Hematopoietic multipotent progenitor cell treated with erythropoietin and hydrocortisone succinate and interleukin-3 and kit ligand, for 8 days (in vitro differentiated cells): ENCODE results near the gene MMP23B.
"Not testable (repeated sequence)": the region's sequence is repeated elsewhere in the genome, so short reads cannot be mapped to it uniquely, and the experiment has no call there.

Experiments used
- DNase-seq: peaks from one replicate; pipeline ENCODE4 v3.0.0-alpha.2; 2015

The MMP23B gene

DNA sequence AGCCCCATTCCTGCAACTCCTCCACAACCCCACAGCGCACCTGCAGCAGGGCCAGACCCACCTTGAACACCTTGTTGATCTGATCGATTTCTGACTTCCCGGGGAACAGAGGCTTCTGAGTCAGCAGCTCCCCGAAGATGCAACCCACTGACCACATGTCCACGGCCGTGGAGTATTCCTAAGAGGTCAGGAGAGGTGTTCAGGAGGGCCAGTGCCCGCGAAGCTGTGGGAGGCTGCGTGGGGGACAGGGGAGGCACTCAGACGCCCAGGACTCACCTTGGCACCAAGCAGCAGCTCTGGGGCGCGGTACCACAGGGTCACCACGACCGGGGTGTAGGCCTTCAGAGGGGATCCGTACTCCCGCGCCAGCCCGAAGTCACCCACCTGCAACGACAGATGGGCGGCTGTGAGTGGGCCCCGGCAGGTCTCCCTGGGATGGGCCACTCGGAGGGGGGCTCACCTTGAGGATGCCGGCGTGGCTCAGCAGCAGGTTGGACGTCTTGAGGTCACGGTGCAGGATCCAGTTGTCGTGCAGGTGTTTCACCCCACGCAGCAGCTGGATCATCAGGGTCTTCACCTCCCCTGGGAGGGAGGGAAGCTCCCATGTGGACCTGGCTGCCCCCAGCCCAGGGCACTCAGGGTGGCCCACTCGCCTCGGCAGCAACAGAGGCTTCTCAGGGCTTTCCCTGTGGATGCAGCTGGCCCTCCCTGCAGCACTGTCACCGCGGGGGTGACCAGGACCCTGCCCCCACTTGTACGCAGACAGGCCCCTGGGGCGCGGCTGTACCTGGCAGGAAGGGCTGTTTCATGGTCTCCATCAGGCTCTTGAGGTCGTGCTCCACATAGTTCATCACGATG is 4.9 kb downstream of the MMP23B start:
- not testable (repeated sequence) for DNase-seq

DNA sequence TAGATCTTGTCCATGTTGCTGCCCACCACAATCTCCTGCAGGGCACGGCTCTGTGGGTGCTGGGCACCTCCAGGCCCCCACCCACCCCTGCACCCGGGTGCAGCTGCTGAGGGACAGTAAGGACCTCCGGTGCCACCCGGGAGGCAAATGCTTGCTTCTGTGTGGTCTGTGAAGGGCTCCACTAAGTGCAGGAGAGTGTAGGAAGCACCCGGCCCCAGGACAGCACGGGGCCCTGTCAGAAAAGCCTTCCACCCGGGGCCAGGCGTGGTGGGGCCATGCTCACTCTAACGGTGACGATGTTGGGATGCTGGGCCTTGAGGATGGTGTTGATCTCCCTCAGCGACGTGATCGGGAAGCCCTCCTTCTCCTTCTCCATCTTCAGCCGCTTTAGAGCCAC is 5.5 kb downstream of the MMP23B start:
- not testable (repeated sequence) for DNase-seq

DNA sequence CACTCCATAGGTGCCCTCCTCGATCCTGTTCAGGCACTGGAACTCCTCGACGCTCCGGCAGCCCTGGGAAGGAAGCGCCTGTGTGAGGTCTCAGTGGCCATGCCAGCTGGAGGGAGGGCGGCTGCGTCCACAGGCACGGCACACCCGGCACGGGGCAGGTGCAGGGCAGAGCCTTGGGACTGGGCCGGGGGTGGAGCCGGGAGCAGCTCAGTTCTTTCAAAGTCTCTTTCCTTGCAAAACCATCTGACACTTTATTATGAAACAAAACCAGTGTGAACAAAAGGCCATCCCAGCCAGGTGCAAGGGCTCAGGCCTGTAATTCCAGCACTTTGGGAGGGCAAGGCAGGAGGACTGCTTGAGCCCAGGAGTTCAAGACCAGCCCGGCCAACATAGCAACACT is 6.6 kb downstream of the MMP23B start:
- DNase-seq = not testable (repeated sequence)

DNA sequence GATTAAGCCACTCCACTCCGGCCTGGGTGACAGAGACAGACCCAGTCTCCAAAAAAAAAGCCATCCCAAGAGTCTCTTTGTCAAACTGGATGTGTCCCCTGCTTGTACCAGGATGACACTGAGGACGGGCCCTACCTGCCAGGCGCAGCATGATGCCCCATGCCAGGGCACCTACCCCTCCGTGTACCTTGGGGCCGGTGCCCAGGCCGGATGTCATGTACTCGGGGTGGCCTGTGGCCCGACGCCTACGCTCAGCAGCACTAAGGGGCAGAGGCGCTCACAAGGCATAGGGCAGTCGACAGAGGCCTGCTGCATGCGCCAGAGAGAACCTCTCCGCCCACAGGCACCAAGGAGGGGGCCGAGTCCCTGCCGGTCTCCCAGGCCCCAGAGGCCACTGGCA is 7.4 kb downstream of the MMP23B start:
- not testable (repeated sequence) for DNase-seq

DNA sequence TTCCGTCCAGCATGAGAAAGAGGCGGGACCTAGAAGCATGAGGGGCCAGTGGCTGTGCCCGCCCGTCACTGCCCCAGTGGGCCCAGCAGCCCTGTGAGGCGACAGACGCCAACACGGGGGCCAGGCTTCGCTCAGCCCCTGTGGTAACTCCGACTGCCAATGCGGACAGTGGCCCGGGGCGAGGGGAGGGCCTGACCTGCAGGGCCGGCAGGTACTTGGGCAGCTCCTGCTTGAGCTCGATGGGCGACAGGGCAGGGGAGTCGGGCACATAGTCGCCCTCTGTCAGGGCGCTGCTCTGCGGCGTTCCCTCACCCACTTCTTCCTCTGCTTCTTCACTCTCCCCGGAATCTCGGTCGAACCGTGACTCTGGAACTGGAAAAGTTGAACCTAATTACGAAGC is 8.1 kb downstream of the MMP23B start:
- DNase-seq = not testable (repeated sequence)

DNA sequence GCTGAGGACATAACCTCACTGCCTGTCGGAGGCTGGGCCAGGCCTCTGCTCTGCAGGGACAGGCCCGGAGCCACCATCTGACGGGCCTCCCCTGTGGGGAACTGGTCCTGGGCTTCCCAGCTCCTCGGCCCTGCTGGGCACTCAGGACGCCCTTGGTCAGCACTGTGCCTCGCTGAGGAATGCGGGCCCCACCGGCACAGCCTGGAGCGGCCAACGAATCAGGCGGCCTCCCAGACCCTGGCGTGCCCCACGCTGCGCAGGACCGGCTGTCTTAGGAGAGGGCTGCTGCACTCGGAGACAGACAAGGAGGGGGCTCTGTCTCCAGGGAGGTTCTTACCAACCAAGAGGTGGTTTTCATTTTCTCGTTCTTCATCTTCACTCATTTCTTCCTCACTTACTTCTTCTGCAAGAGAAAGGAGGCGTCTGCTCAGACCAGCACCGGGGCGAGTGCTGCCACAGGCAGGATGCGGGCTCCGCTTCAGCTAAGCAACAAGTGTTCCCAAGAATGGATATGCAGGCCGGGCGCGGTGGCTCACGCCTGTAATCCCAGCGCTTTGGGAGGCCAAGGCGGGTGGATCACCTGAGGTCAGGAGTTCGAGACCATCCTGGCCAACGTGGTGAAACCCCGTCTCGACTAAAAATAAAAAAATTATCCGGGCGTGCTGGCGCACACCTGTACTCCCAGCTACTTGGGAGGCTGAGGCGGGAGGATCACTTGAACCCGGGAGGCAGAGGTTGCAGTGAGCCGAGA is 8.9 kb downstream of the MMP23B start:
- not testable (repeated sequence) for DNase-seq

DNA sequence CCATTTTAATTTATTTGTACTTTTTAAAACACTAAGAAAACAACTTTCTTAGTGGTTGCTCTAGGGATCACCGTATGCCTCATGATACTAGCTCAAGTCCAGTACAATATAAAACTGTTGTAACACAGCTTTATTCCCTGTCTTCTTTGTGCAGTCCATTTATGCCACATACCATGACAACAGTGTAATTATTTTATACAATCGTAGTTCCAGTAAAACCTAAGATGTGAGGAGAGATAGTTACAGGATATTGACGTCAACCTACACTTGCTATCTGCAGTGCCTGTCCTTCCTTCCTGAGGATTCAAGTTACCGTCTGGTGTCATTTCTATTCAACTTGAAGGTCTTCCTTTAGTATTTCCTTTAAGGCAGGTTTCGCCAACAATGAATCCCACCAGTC is 14.4 kb downstream of the MMP23B start:
- DNase-seq = not testable (repeated sequence)

DNA sequence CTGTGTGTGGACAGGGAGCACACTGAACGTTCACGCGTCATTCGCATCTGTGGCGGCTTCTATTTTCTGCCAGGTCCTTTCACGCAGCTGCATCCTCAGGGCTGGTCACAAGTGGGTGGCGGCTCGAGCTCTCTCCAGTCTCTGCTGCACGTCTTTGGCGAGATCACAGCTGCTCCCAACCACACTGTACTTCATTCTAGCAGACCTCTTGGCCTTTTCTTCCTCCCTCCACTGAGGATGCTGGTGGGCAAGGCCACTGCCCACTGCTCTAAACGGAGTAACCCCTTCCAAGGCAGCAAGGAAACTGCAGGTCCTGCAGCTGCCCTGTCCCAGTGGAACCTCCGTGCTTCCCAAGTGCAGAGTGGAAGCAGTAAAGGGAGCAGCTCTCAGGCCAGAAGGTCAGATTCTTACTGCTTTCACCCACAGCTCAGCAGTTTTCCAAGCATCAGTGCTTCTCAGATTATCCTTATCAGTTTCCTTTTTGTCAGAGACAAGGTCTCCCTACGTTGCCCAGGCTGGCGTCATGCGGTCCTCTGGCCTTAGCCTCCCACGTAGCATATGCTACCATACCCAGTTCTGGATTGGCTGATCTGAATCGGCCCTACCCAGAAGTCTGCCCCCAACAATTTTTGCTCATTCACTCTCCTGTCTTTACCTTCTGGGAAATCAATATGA is 15.7 kb downstream of the MMP23B start:
- peak; percentile 93 for DNase-seq

DNA sequence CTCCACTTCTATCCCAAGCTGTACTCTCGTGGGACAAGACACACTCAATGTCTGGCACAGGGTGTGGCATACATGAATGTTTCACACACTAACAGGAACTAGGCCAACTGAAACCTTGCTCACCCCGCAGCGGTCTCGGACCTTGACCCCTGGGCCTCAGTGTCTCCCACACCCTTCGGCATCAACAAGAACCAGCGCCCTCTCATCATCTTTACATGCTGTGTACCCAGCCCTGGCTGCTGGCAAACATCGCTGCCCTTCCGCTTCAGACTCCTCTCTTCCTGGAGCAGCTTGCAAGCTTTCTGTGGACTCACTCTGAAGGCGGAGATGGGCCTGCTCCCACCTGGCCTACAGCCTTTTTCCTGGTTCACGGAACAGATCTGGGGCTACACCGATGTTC is 16.3 kb downstream of the MMP23B start:
- not testable (repeated sequence) for DNase-seq

DNA sequence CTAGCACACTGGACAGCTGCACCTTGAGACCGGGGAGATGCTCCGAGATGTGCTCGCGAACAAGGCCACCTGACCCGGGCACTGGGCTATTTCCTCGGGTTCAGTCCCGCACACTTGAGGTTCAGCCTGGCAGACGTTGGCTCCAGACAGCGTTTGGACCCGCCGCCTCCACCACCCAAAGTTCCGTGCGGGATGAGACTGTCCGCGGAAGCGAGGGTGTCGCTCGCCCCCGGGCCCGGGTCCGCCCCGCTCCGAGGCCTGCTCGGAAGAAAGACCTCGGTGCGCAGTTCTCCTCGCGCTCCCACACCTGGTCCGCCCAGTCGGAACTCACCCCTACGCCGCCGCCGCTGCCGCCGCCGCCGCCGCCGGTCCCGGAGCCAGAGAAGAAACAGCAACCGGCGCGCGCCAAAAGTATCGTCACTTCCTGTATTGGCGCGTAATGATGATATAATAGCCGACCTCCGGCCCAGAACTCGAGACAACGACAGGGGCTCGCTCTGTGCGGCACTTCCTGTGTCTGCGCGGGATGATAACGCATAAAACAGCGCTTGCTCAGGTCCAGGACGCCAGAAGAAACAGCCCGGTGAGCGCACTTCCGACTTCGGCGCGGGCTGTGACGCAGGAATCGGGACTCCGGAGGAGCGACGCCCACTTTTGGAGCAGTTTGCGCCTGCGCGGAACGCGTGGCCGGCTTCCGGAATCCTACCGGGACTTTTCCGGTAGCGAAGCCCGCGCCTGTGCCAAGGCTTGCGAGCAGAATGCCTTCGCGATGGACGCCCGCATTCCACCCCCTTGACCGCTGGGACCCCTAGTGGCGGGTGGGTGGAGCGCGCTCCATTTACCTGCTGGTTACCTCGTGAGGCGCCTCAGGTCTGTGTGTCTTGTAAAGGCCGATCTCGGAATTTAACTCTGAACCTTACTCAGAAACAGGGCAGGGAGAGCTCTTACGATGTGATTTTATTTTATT is 26.9 kb downstream of the MMP23B start, which contains the start of gene CDK11B:
CDK11B (minus strand) TSS at position 422 of the 967 bp plus-strand sequence. CDS start 1,519 bp downstream, outside the sequence.
- peak; percentile 95 for DNase-seq

DNA sequence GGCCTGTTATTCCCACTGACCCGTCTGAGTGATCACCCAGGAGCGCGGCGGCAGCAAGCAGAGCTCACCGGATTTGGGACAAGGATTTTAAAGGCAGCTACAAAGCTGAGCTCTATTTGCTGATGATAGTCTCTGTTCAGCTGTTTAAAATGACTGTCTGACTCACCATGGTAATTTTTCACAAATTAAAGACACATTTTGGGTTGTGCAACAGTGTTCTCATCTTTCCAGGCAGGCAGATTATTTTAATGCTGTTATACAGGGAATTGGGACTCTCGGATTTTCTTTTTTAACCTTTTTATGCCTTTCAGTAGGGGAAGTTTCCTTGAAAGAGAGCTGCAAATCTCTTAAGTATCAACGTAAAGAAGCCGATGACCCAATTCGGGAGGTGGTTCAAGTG is 30.4 kb downstream of the MMP23B start:
- not testable (repeated sequence) for DNase-seq

DNA sequence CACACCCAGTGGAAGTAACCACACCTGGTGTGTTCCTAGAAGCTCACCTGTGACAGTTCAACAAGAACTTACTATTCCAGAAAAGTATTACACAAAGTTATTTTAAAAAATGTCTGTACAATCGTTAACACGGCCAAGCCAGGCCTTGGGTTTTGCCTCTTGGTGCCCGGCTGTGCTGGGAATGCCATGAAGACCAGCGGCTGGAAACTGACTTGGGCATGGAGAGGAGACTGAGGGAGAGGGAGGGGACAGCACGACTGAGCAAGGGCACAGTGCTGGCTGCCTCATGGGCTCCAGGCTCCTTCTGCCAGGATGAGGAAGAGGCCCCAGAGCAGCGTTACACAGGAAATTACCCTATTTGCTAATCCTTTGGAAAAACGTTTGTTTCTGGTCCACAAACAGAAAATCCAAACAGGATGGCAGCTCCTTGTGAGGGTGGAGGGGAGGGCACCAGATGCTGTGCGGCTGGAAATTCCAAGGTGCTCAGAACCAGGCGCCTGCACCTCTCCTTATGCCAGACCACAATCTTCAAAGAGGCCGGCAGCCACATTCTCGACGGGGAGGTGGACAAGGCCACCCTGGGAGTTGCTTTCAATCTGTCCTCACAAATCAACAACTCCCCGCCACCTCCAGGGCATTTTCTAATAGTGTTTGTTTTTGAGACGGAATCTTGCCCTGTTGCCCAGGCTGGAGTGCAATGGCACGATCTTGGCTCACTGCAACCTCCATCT is 31.0 kb downstream of the MMP23B start:
- DNase-seq = not testable (repeated sequence)

DNA sequence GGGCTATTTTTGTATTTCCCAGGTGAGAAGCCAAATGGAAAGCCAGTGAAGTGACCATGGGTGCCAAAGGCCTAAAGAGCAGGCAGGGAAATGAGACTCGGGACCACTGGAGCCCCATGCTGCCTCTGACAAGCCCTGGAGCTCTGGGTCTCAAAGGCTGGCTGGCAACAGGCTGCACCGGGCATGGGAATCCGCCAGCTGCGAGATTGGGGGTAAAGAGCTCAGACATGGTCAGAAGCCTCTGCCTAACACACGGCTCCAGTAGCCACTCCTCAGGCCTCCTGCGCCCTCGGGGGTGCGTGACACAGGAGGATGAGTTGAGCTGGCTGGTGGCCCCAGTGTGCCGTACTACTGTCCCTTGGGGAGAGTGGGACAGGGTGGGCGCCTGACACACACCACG is 32.3 kb downstream of the MMP23B start:
- DNase-seq = not testable (repeated sequence)

DNA sequence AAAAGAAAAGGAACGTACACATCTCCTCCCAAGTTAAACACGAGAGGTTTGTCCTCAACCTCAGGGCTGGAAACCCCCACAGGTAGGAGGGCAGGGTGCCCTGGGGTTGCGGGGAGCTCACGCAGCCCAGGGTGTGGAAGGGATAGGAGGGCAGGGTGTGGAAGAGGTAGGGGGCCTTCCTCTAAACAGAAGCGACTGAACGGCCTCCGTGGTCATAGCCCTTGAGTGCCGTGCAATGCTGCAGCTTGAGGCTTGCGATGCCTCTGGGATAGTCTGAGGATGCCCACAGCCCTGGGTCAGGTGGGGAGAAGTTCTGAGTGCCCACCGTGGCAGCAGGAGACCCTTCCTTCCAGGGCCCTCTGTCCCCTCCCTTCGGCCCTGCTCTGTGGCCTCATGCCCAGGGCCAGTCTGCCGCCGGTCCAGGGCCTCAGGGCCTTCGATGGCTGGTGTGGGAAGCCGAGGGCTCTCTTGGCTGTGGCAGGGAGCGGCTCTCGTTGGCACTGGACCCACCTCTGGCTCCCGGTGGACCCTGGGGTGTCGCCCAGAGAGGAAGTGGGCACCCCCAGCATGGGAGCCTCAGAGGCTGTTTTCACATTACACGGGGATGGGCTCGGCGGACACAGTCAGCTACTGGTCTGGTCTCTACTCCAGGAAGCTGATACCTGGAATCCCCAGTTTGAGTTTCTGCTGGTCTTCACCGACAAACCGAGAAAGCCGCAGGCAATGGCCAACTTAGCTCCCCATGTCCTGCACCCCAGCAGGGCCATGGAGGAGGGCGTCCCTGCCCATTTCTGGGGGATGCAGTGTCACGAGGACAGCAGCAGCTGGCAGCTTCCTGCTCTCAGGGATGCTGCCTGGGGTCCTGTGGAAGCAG is 33.2 kb downstream of the MMP23B start:
- DNase-seq = no peak

DNA sequence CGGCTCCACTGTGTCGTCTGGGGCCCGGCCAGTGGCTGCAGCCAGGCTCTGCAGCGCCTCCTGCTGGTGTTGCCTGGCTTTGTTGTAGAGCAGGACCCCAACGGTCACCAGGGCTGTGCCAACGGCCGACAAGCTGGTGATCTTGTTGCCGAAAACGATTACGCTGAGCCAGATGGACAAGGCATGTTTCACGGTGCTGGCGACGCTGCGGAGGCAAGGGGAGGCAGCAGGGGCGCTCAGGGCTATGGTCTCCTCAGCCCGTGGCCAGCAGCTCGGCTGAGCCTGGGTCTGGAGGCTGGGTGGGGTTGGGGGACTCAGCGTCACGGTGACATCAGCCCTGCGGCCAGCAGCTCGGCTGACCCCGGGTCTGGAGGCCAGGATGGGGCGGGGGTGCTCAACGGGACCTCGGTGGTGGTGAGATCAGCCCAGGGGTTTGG is 33.9 kb downstream of the MMP23B start:
- peak; percentile 9 for DNase-seq

DNA sequence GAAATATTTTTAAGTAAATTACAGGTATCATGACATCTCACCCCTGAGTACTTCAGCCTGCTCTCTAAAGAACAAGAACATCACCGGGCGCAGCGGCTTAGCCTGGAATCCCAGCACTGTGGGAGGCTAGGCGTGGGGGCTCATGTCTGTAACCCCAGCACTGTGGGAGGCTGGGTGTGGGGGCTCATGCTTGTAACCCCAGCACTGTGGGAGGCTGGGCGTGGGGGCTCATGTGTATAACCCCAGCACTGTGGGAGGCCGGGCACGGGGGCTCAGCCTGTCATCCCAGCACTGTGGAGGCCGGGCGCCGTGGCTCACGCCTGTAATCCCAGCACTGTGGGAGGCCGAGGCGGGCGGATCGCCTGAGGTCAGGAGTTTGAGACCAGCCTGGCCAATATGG is 34.6 kb downstream of the MMP23B start:
- no peak for DNase-seq

DNA sequence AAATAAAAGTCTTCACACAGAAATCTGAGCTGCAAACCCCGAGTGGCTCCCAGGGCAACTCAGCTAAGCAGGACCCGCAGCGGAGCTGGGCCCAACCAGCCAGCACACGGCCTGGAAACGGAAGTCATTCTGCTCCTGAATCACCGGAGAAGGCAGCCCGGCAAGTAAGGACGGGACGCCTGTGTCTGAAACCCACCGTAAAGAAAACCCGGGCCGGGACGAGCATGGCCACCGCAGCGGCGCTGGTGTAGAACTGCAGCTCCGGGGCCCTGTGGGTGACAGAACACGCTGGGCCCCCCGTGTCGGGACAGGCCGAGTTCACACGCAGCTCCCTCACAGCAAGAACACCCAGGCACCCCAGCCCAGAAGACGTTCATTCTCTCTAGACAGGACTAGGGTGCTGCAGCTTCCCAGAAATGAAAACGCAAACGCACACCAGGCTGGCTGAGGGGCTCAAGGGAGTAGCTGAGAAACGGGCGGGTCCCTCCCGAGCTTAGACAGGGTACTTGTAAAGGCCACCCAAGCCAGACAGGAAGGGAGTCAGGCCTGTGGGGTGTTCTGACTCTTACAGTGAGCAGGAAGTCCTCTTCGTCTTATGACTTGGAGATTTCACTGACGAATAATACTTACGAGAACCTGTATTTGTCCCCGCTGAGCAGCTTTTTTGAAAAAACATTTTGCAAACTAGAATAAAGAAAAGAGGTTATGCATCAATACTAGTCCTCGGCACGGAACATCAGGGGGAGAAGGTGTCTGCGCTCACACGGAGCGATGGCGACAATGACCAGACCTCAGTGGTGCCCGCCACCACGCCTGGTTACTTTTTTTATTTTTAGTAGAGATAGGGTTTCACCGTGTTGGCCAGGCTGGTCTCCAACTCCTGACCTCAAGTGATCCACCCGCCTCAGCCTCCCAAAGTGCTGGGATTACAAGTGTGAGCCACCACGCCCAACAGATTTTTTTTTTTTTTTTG is 37.8 kb downstream of the MMP23B start:
- DNase-seq = no peak

DNA sequence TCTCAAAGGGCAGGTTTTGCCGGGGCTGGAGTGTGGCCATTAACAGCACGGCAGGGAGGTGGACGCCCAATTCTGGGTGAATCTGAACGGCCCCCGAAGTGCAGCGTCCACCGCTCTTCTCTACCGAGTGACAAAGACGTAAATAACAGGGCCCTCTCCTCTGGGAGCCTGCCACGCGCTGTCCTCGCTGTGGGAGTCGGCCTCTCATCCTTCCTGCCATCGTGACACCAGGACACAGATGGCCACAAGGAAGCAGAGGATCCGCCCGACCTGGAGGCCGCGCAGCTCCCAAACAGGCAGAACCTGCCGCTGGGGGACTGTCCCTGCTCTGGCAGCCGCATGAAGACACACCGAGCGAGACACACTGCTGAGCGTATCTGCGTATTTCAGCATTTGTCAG is 38.9 kb downstream of the MMP23B start:
- no peak for DNase-seq
